Esophagus (tissue), 2 donors: ENCODE data around the gene NIT2. TPM values are rescaled to one million over a fixed set of nuclear protein-coding genes. Genes with fewer than 3 reads are reported as not detected.
"Not testable (repeated sequence)": the region's sequence is repeated elsewhere in the genome, so short reads cannot be mapped to it uniquely, and the experiment has no call there.

Source experiments
- H3K27ac ChIP-seq, 2 donors: one replicate each; pipeline ENCODE4 v1.5.1; 2013; ENCODE audit warnings: low read depth in 2 of 2, mild to moderate bottlenecking in 2 of 2, inconsistent platforms in 1 of 2, low read length in 1 of 2, moderate library complexity in 1 of 2
- H3K27me3 ChIP-seq, 2 donors: one replicate each; pipeline ENCODE4 v1.6.1; 2013; ENCODE audit warnings: low read length in 2 of 2, control low read depth in 1 of 2, mild to moderate bottlenecking in 1 of 2; ENCODE audit not compliant: insufficient read depth in 2 of 2, control insufficient read depth in 1 of 2
- H3K36me3 ChIP-seq, 2 donors: one replicate each; pipeline ENCODE4 v1.6.1; 2013; ENCODE audit warnings: low read length in 1 of 2; ENCODE audit not compliant: control insufficient read depth in 2 of 2, insufficient read depth in 2 of 2
- H3K4me1 ChIP-seq, 2 donors: one replicate each; pipeline ENCODE4 v1.6.1; 2013; ENCODE audit warnings: low read length in 1 of 2; ENCODE audit not compliant: control insufficient read depth in 2 of 2, insufficient read depth in 2 of 2
- H3K4me3 ChIP-seq, 2 donors: one replicate each; pipeline ENCODE4 v1.5.1; 2013; ENCODE audit warnings: low read length in 2 of 2, mild to moderate bottlenecking in 2 of 2, low read depth in 1 of 2, moderate library complexity in 1 of 2
- H3K9me3 ChIP-seq, 2 donors: one replicate each; pipeline ENCODE4 v1.6.1; 2013; ENCODE audit warnings: mild to moderate bottlenecking in 2 of 2, low read depth in 1 of 2, low read length in 1 of 2, moderate library complexity in 1 of 2; ENCODE audit not compliant: control insufficient read depth in 2 of 2, insufficient read depth in 1 of 2
- WGBS, 2 donors: extraction: QIAGEN DNeasy Blood & Tissue Kit; methylation state at CpG; one replicate each; pipeline ENCODE4 v1.1.7; 2013; 5-methylcytosine and 5-hydroxymethylcytosine counted together
- polyA plus RNA-seq, 2 donors: library from polyadenylated mRNA; stranded (reverse); fragments of 200-250 nt; gene quantifications; one replicate each; pipeline ENCODE4 v1.2.3, GENCODE V29; 2013
- donor health status: healthy with polysubstance abuse.
- donor health status: Bipolar disorder and iron deficiency.

NIT2 gene
- polyA plus RNA-seq, 2 donors: 25.3 to 35.8 TPM

DNA sequence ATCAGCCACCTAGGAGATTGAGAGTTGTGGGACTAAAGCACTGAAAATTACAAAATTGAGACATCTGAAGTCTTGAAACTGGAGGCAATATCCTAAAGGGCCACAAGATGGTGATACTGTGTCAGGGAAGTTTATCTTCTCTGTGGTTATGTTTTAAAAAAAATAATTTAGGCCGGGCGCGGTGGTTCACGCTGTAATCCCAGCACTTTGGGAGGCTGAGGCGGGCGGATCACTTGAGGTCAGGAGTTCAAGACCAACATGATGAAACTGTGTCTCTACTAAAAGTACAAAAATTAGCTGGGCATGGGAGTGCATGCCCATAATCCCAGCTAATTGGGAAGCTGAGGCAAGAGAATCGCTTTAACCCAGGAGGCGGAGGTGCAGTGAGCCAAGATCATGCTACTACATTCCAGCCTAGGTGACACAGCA is 17.9 kb upstream of the NIT2 start:
- Histone ChIP-seq H3K9me3 (no peaks in the 10 kb centered on the region), H3K4me3 (no peak overlapping the region), H3K36me3 (no peaks in the 10 kb centered on the region), H3K27ac (no peak overlapping the region), H3K4me1 (no peaks in the 10 kb centered on the region), H3K27me3 (no peaks in the 10 kb centered on the region)
- 24 to 31% methylated on average over 8 of the region's 8 CpGs for WGBS, 2 donors

DNA sequence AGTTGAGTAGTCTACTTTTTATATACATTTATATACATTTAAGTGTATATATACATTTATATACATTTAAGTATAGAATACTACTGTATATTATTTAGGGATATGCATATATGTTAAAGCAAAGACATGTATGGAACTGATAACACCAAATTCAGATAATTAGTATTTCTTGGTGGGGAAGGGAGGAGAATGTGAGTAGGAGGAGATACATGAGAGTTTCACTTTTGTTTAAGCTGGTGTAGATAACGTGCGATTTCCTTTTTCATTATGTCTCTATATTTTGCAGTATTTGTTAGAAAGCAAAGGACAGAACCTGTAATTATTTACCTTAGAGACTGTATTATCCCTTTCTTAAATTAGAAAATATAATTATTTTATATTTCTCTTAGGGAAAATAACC is 16.6 kb upstream of the NIT2 start:
- H3K36me3 ChIP-seq: no peaks in the 10 kb centered on the region
- no peaks in the 10 kb centered on the region for H3K27me3 ChIP-seq
- 80 to 81% methylated on average over 2 of the region's 2 CpGs for whole genome bisulfite sequencing, 2 donors
- no peaks in the 10 kb centered on the region for H3K4me1 ChIP-seq
- H3K27ac ChIP-seq: no peak overlapping the region
- H3K9me3 ChIP-seq: no peaks in the 10 kb centered on the region
- no peak overlapping the region for H3K4me3 ChIP-seq

DNA sequence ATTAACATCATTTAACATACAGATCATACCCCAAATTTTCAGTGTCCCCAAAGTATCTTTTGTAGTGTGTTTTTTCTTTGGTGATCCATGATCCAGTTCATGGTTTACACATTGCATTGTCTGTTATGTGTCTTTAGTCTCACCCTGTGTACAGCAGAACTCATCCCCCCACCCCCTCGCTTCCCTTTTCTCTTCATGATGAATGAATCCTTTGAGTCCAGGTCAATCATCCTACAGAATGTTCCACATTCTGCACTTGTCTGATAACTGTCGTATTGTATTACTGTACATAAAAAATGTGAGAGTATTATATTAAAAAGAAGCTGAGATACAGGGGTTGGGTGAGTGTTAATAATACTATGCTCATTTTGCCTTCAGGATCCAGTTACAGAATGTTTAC is 14.6 kb upstream of the NIT2 start:
- no peaks in the 10 kb centered on the region for H3K4me1 ChIP-seq
- no peak overlapping the region for H3K4me3 ChIP-seq
- H3K36me3 ChIP-seq: no peaks in the 10 kb centered on the region
- no peaks in the 10 kb centered on the region for H3K27me3 ChIP-seq
- no peak overlapping the region for H3K27ac ChIP-seq
- 94% methylated on average over 2 of the region's 2 CpGs for WGBS, 2 donors
- no peaks in the 10 kb centered on the region for H3K9me3 ChIP-seq

DNA sequence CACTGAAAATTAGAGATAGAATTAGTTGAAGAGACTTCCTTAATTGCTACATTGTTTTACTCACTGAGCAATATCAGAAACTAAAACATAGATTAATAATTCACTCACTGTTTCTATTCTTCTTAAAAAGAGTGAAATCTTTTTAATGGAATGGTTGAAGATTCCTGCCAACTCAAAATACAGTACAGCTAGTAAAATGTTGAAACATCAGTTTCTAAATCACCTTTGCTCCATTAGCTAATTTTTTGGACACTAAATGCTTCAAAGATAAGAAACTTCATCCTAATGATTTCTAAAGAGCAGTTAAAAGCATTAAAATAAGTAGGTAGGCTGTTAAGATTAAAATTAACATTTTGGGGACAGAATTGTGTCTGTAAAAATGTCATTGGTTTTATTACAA is 10.5 kb upstream of the NIT2 start:
- Histone ChIP-seq H3K9me3 (no peaks in the 10 kb centered on the region), H3K27ac (no peak overlapping the region), H3K4me3 (no peak overlapping the region), H3K36me3 (no peaks in the 10 kb centered on the region), H3K27me3 (no peaks in the 10 kb centered on the region), H3K4me1 (no peaks in the 10 kb centered on the region)

DNA sequence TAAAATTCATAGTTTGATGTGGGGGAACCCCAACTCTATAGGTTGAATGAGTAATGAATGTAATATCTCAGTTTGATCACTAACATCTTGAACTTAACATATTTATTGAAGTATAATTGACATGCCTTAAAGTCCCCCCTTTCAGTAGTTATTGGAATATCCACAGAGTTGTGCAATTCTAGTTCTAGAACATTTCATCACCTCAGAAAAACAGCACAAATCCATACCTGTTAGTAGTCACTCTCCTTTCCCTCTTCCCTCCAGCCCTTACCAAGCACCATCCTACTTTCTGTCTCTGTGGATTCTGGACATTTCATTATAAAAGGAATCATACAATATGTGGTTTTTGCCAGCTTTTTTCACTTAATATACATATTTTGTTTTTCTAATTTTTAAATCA is 8.7 kb upstream of the NIT2 start:
- Histone ChIP-seq H3K27ac (no peak overlapping the region), H3K36me3 (no peaks in the 10 kb centered on the region), H3K4me1 (no peaks in the 10 kb centered on the region), H3K27me3 (no peaks in the 10 kb centered on the region), H3K4me3 (no peak overlapping the region), H3K9me3 (no peaks in the 10 kb centered on the region)

DNA sequence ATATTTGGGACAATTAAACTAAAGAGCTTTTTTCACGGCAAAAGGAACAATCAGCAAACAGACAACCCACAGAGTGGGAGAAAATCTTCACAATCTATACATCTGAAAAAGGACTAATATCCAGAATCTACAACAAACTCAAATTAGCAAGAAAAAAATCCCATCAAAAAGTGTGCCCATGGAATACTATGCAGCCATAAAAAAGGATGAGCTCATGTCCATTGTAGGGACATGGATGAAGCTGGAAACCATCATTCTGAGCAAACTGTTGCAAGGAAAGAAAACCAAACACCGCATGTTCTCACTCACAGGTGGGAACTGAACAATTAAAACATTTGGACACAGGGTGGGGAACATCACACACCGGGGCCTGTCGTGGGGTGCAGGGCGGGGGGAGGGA is 7.2 kb upstream of the NIT2 start:
- 96 to 98% methylated on average over 5 of the region's 5 CpGs for WGBS, 2 donors
- not testable (repeated sequence) for H3K36me3 ChIP-seq, H3K27me3 ChIP-seq, H3K4me1 ChIP-seq, H3K4me3 ChIP-seq, H3K9me3 ChIP-seq, H3K27ac ChIP-seq

DNA sequence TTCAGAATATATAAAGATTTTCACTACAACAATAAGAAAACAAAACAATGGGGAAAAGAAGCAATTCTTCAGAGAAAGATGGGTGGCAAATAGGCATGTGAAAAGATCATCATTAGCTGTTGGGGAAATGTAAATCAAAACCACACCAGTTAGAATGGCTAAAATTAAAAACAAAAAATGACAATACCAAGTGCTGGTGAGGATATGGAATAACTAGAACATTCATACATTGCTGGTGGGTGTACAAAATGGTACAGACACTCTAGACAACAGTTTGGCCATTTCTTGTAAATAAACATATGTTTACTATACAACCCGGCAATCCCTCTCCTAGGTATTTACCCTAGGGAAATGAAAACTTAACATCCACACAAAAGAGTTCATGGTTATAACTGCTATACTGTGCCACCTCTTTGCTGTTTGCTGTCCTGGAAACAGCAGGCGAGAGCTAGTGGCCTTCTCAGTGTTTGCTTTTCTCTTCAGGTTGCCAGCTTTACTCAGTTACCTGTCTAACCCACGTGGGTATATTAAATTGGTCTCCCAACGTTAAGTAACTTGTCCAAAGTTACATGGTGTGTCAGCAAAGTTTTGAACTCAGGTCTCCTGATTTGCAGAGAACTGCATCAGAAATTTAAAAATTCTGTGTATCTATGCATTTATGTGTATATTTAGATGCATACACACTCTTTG is 4.6 kb upstream of the NIT2 start:
- WGBS, 2 donors: 73 to 81% methylated on average over 4 of the region's 4 CpGs
- Histone ChIP-seq H3K27me3 (no peaks in the 10 kb centered on the region), H3K9me3 (no peaks in the 10 kb centered on the region), H3K4me1 (no peaks in the 10 kb centered on the region), H3K36me3 (no peaks in the 10 kb centered on the region), H3K27ac (no peak overlapping the region), H3K4me3 (no peak overlapping the region)

DNA sequence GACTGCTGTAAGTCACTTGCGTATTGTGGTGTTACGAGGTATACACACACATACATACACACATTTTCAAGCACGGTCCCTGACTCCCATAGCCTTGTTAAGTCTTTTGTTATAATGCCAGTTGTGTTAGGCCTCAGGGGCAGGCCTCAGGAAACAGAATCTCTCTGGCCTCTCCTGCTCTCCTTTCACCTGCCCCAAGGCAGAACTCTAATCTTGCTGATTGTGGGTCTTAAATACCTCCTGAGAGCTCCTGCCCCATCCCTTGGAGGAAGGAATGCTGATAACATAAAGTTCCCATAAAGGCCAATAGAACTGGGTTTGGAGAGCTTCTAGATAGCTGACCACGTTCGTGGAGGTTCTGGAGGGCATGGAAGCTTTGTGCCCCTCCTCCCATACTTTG is 3.9 kb upstream of the NIT2 start:
- Histone ChIP-seq H3K27ac (no peak overlapping the region), H3K27me3 (no peaks in the 10 kb centered on the region), H3K4me3 (no peak overlapping the region), H3K4me1 (peaks cover 0 to 3% of the 10 kb centered on the region in 2 donors), H3K36me3 (no peaks in the 10 kb centered on the region), H3K9me3 (no peaks in the 10 kb centered on the region)
- 92% methylated on average over 5 of the region's 5 CpGs for WGBS, 2 donors

DNA sequence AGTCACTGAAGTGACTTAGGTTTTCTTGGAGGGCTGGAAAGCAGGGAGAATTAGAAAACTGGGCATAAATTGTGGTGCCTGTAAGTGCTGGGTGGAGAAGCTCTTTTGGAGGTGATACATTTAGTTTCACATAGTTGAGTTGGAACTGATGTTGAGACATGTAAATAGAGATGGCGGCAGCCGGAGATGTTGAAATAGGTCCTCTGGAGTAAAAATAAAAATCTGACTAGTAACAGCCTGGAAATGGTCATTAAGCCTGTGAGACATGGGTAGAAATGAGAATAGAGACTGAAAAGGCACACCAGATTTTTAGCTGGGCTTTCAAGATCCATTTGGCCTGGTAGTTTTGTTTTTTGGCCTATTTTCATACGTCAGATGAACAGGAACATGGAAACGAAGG is 2.9 kb upstream of the NIT2 start:
- 93 to 94% methylated on average over 4 of the region's 4 CpGs for WGBS, 2 donors

DNA sequence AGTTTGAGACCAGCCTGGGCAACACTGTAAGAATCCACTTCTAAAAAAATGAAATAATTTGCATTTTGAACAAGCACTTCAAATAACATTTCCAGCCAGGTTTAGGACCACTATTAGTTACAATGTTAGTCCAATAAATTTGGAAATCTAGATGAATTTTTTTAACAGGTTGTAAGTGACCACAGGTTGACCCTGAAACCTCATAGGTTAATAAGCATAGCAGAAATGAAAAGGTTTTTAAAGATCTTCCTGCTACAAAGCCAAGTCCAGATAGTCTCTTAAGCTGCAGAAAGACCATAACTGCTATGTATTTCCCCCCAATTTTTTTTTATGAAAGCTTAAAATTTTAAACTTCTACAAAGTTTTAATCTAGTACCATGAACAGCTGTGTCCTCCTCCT is 1.5 kb upstream of the NIT2 start:
- H3K36me3 ChIP-seq: no peaks in the 10 kb centered on the region
- peaks cover 0 to 3% of the 10 kb centered on the region in 2 donors for H3K4me1 ChIP-seq
- no peaks in the 10 kb centered on the region for H3K9me3 ChIP-seq
- no peak overlapping the region for H3K27ac ChIP-seq
- H3K27me3 ChIP-seq: no peaks in the 10 kb centered on the region
- H3K4me3 ChIP-seq: no peak overlapping the region

More for the DNA sequence above, 2.9 kb upstream of the NIT2 start:
- no peaks in the 10 kb centered on the region for H3K36me3 ChIP-seq
- no peak overlapping the region for H3K27ac ChIP-seq
- H3K4me1 ChIP-seq: peaks cover 0 to 3% of the 10 kb centered on the region in 2 donors
- H3K27me3 ChIP-seq: no peaks in the 10 kb centered on the region
- no peak overlapping the region for H3K4me3 ChIP-seq
- H3K9me3 ChIP-seq: no peaks in the 10 kb centered on the region
